GM04504 (cell line): ENCODE measurements around the gene TBP.
"Not testable (repeated sequence)": the region's sequence is repeated elsewhere in the genome, so short reads cannot be mapped to it uniquely, and the experiment has no call there.

Source experiments
- DNase-seq: peaks from one replicate; pipeline ENCODE4 v3.0.0-alpha.2; 2012; ENCODE audit warnings: low read depth

TBP gene

DNA sequence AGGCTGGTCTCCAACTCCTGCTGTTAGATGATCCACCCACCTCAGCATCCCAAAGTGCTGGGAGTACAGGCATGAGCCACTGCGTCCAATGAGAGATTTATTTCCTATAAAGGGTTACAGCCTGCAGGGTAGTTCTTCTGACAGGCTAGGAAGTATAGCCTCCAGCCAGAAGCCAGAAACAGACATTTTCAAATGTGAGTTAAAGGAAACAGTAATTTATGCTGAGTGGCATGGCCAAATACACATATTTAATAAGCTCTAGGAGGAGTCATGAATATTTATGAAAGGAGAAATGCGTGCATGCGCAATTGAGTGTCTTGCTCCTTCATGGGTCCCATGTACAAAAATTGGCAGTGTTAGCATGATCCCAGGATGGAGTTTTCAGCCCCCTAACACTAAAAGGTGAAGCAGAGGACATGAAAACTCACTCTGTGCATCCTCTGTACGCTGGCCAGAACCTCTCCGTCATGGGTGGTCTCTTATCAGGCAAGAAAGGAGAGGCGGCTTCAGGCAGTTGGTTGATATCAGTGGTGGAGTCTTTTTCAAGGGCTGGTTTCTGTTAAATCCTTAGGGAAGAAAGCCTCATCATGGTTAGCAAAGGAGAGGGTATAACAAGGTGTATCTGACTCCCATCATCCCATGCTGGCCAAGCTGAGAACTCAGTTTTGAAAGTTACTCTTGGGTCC is 51.5 kb downstream of the TBP start:
- DNase-seq: no peak

GRCh38 chr6:170609225-170609624 is 55.1 kb downstream of the TBP start:
- not testable (repeated sequence) for DNase-seq

GRCh38 chr6:170612256-170612804 is 58.2 kb downstream of the TBP start:
- not testable (repeated sequence) for DNase-seq

- not testable (repeated sequence) for DNase-seq
Measured at GRCh38 chr6:170616020-170616554, 61.9 kb downstream of the TBP start.
